Stimulated activated CD8-positive, alpha-beta memory T cell treated with anti-CD3 and anti-CD28 coated beads, Interleukin-4, amount 100 ng/mL, for 1 hour (primary cell): ENCODE data around the gene FBXO17.

Experiments
- DNase-seq, 2 donors: peaks; one replicate each; pipeline ENCODE4 v3.0.0-alpha.2; 2020; ENCODE audit warnings: low read depth in 2 of 2, low spot score in 1 of 2

FBXO17 gene

GRCh38 chr19:38894968-38895367 is 80.6 kb downstream of the FBXO17 start:
- DNase-seq: no peak

- no peak for DNase-seq
These were observed 82.2 kb downstream of the FBXO17 start for GRCh38 chr19:38893341-38893771.

- DNase-seq: no peak
These were observed 82.7 kb downstream of the FBXO17 start for GRCh38 chr19:38892841-38893240.

- no peak for DNase-seq
These were observed 83.8 kb downstream of the FBXO17 start for GRCh38 chr19:38891771-38892170.
